Upper lobe of left lung (tissue), 4 donors: ENCODE results near the gene CA10.

Experiments used
- EP300 ChIP-seq, 4 donors: sonication (generic); formaldehyde crosslinking; IDR thresholded peaks; one replicate each; pipeline ENCODE4 v1.5.1; 2017; ENCODE audit warnings: antibody characterized with exemption in 4 of 4, control low read depth in 2 of 4
- POLR2AphosphoS5 ChIP-seq, 2 donors: sonication (generic); formaldehyde crosslinking; IDR thresholded peaks; one replicate each; pipeline ENCODE4 v1.5.1; 2017; ENCODE audit warnings: antibody characterized with exemption in 2 of 2
- TF ChIP-seq, protein P1 (sequence below), 6 experiments: fragments of 450-650 bp in 4 of 6; fragments of 200-600 bp in 2 of 6; sonication (generic) in 2 of 6; IDR thresholded peaks; one replicate each; pipeline ENCODE4 v1.5.1; 2016 to 2019; ENCODE audit warnings: antibody characterized with exemption in 6 of 6

DNA sequence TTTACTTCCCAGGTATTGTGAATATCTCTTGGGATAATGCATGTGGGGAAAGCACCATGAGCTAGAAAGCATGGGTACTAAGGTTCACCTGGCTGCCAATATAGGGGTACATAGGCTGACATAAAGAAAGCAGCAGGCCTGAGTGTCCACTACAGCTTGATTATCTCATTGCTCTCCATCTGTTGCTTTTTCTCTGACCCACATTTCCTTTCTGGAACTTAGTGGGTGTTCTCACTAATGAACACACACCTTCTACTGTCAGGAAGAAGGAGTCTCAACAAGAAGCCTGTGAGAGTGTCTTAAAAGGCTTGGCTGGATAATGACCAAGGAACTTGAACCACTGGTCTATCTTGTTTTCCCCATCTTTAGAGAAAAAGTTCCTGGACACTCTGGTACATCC lies 62.5 kb downstream of the CA10 start:
- TF ChIP-seq EP300 (IDR thresholded peaks at IDR 0.05), result no peak
- TF ChIP-seq, protein P1, sequence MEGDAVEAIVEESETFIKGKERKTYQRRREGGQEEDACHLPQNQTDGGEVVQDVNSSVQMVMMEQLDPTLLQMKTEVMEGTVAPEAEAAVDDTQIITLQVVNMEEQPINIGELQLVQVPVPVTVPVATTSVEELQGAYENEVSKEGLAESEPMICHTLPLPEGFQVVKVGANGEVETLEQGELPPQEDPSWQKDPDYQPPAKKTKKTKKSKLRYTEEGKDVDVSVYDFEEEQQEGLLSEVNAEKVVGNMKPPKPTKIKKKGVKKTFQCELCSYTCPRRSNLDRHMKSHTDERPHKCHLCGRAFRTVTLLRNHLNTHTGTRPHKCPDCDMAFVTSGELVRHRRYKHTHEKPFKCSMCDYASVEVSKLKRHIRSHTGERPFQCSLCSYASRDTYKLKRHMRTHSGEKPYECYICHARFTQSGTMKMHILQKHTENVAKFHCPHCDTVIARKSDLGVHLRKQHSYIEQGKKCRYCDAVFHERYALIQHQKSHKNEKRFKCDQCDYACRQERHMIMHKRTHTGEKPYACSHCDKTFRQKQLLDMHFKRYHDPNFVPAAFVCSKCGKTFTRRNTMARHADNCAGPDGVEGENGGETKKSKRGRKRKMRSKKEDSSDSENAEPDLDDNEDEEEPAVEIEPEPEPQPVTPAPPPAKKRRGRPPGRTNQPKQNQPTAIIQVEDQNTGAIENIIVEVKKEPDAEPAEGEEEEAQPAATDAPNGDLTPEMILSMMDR (IDR thresholded peaks at IDR 0.05), result no peak
- no peak for TF ChIP-seq POLR2AphosphoS5 (IDR thresholded peaks at IDR 0.05)
